OCI-LY3 (cell line): ENCODE measurements around the gene POU2F2.

Source experiments
- EZH2phosphoT487 ChIP-seq: fragments of 200-600 bp; shearing (Covaris generic); IDR thresholded peaks from 2 replicates; pipeline ENCODE4 v1.6.1; 2018; ENCODE audit warnings: antibody characterized with exemption, mixed run types, low read depth
- TF ChIP-seq, protein P1 (sequence below): fragments of 200-600, 300-600 bp; sonication (generic); IDR thresholded peaks from 2 replicates; pipeline ENCODE4 v1.5.1; 2014; ENCODE audit warnings: antibody characterized with exemption, low read length, low read depth

DNA sequence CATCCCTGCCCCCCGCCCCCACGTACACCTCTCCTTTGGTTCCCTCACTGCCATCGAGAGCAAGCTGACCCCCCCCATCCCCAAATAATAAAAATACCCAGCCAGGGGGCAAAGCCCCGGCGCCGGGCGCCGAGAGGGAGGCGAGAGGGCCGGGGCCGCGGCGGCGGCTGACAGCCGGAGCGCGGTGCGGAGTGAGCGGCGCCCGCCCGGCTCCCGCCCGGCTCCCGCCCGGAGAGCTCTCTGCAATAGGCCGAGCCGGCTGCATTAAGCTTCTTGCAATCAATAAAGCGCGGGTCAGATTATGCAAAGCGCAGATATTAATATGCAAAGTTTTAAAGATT is 44.4 kb upstream of the POU2F2 start:
- TF ChIP-seq, protein P1, sequence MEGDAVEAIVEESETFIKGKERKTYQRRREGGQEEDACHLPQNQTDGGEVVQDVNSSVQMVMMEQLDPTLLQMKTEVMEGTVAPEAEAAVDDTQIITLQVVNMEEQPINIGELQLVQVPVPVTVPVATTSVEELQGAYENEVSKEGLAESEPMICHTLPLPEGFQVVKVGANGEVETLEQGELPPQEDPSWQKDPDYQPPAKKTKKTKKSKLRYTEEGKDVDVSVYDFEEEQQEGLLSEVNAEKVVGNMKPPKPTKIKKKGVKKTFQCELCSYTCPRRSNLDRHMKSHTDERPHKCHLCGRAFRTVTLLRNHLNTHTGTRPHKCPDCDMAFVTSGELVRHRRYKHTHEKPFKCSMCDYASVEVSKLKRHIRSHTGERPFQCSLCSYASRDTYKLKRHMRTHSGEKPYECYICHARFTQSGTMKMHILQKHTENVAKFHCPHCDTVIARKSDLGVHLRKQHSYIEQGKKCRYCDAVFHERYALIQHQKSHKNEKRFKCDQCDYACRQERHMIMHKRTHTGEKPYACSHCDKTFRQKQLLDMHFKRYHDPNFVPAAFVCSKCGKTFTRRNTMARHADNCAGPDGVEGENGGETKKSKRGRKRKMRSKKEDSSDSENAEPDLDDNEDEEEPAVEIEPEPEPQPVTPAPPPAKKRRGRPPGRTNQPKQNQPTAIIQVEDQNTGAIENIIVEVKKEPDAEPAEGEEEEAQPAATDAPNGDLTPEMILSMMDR, result no peak
- TF ChIP-seq EZH2phosphoT487, result no peak
